PC-3 (cell line): ENCODE measurements around the gene RGS9.

Experiments
- CTCF ChIP-seq: fragments of 300-600 bp; sonication (generic); conservative IDR thresholded peaks from 2 replicates; pipeline ENCODE4 v1.5.1; 2017; ENCODE audit warnings: antibody characterized with exemption, low read depth, mild to moderate bottlenecking, low read length
- EZH2 ChIP-seq: fragments of 300-600 bp; sonication (generic); IDR thresholded peaks from one replicate; pipeline ENCODE4 v1.6.1; 2017; ENCODE audit warnings: antibody characterized with exemption, mild to moderate bottlenecking, low read length; ENCODE audit not compliant: unreplicated experiment
- EZH2phosphoT487 ChIP-seq: fragments of 300-600 bp; sonication (generic); IDR thresholded peaks from 2 replicates; pipeline ENCODE4 v1.6.1; 2018; ENCODE audit warnings: mild to moderate bottlenecking, antibody characterized with exemption, low read length, borderline replicate concordance

GRCh38 chr17:65156185-65156834 is 19.1 kb downstream of the RGS9 start:
- TF ChIP-seq CTCF (no peak), EZH2phosphoT487 (no peak), EZH2 (no peak)
